Small intestine (tissue), 7 donors: ENCODE data around the gene SH2D7. TPM values are rescaled to one million over a fixed set of nuclear protein-coding genes. Genes with fewer than 3 reads are reported as not detected.

ENCODE experiments used
- DNase-seq, 2 donors: peaks; one replicate each; pipeline versions ENCODE4 v3.0.0 to v3.0.0-alpha.2; 2013
- FAIRE-seq: peaks from 2 replicates; lab custom pipeline; 2012; peaks lifted over from hg19 to GRCh38; lab: Jason Lieb, UNC
- H3K27ac ChIP-seq, 3 donors: one replicate each; pipeline ENCODE4 v1.5.1; 2013; ENCODE audit warnings: low read length in 2 of 3, mild to moderate bottlenecking in 2 of 3, control low read depth in 1 of 3, inconsistent platforms in 1 of 3, low read depth in 1 of 3, moderate library complexity in 1 of 3
- H3K27me3 ChIP-seq, 3 donors: one replicate each; pipeline ENCODE4 v1.6.1; 2013; ENCODE audit warnings: low read length in 3 of 3, inconsistent platforms in 1 of 3; ENCODE audit not compliant: control insufficient read depth in 3 of 3, insufficient read depth in 3 of 3
- H3K36me3 ChIP-seq, 3 donors: one replicate each; pipeline ENCODE4 v1.6.1; 2013; ENCODE audit warnings: low read length in 3 of 3, inconsistent platforms in 1 of 3, low read depth in 1 of 3, mild to moderate bottlenecking in 1 of 3, moderate library complexity in 1 of 3; ENCODE audit not compliant: control insufficient read depth in 3 of 3, insufficient read depth in 2 of 3
- H3K4me1 ChIP-seq, 3 donors: one replicate each; pipeline ENCODE4 v1.6.1; 2013; ENCODE audit warnings: low read length in 2 of 3, inconsistent platforms in 1 of 3, low read depth in 1 of 3, mild to moderate bottlenecking in 1 of 3, moderate library complexity in 1 of 3; ENCODE audit not compliant: control insufficient read depth in 3 of 3, insufficient read depth in 2 of 3
- H3K4me3 ChIP-seq, 3 donors: one replicate each; pipeline ENCODE4 v1.5.1; 2013; ENCODE audit warnings: low read length in 3 of 3, control low read depth in 1 of 3, inconsistent platforms in 1 of 3, low read depth in 1 of 3, mild to moderate bottlenecking in 1 of 3, moderate library complexity in 1 of 3
- H3K9me3 ChIP-seq, 2 donors: one replicate each; pipeline ENCODE4 v1.6.1; 2013; ENCODE audit warnings: low read depth in 1 of 2, low read length in 1 of 2; ENCODE audit not compliant: control insufficient read depth in 2 of 2, insufficient read depth in 1 of 2
- WGBS, 3 donors: extraction: QIAGEN DNeasy Blood & Tissue Kit; methylation state at CpG; one replicate each; pipeline ENCODE4 v1.1.7; 2013; 5-methylcytosine and 5-hydroxymethylcytosine counted together
- polyA plus RNA-seq, 4 donors: library from polyadenylated mRNA; stranded (reverse) in 3 of 4; unstranded in 1 of 4; fragments of 200-250 nt in 3 of 4; fragments of 120-200 nt in 1 of 4; gene quantifications; one replicate each; pipeline versions ENCODE4 v1.2.1 to v1.2.3, GENCODE V29; 2013
- donor health status: healthy with polysubstance abuse.
- donor health status: control.
- donor health status: control.
- donor health status: Bipolar disorder and iron deficiency.
- donor health status: healthy.

Gene SH2D7
- polyA plus RNA-seq, 4 donors: 1.7 to 3.8 (median 2.7) TPM

DNA sequence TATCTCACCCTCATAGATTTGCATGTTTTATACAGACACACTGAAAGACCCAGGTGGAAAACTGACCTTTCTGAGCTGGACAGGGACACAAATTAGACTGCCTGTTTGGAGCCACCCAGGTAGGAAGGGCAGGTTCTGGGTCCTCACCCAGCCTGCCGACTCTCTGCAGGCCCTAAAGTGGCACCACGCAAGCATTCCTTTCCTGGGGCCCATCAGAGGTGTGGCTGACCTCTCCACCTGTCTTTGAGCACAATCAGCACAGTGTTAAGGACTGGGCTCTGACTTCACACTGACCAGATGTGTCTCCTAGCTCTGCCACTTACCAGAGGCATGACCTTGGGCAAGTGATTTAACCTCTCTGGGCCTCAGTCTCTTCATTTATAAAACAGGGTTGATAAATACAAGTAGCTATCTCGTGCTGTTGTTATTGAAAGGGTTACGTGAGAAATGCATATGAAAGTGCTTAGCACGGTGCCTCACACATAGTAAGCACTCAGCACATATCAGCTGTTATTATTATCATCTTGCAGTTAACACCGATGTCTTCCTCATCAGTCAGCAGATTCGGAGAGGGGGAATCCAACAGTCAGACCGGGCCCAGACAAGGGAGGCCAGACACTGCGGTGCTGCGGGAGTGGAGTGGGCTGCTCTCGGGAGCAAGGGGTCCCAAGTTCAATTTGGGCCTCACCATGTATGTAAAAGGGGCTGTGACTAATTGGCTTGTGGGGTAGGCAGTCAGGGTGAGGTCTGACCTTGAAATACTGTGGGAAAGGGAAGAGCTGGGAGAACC is 12.9 kb upstream of the SH2D7 start:
- H3K27ac ChIP-seq: peak overlapping the region in 1 of 3 donors; percentile 16
- no peak overlapping the region for H3K4me3 ChIP-seq
- WGBS, 3 donors: 88 to 93% (median 88%) methylated on average over 11 of the region's 11 CpGs
- H3K36me3 ChIP-seq: peaks cover 0 to 4% (median 0%) of the 10 kb centered on the region in 3 donors
- H3K9me3 ChIP-seq: no peaks in the 10 kb centered on the region
- DNase-seq (peak in 1 of 2 donors; percentile 45), FAIRE-seq (no peak)
- H3K27me3 ChIP-seq: no peaks in the 10 kb centered on the region
- H3K4me1 ChIP-seq: peaks cover 0 to 46% (median 5%) of the 10 kb centered on the region in 3 donors

DNA sequence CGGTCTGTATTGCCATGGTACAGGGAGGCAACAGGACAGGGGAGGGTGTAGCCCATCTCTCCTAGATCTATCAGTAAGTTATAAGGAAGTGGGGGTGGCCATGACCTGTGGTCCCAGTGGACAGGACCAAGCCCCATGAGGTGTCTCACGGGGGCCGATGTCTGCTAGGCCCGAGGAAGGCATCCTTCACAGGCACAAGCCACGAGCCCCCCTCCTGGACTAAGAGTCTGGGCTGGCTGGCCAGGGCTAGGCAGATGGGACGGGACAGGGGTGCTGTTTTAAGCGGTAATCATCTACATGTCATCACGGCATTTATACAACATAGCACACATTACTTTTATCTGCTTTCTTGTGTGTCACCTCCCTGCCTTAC is 12.3 kb upstream of the SH2D7 start:
- Histone ChIP-seq H3K9me3 (no peaks in the 10 kb centered on the region), H3K27ac (peak overlapping the region in 1 of 3 donors; percentile 16), H3K27me3 (no peaks in the 10 kb centered on the region), H3K4me3 (no peak overlapping the region), H3K36me3 (peaks cover 0 to 4% (median 0%) of the 10 kb centered on the region in 3 donors), H3K4me1 (peaks cover 0 to 47% (median 5%) of the 10 kb centered on the region in 3 donors)
- 88 to 94% (median 90%) methylated on average over 7 to 8 of the region's 8 CpGs for WGBS, 3 donors
- FAIRE-seq (no peak), DNase-seq (no peak)

DNA sequence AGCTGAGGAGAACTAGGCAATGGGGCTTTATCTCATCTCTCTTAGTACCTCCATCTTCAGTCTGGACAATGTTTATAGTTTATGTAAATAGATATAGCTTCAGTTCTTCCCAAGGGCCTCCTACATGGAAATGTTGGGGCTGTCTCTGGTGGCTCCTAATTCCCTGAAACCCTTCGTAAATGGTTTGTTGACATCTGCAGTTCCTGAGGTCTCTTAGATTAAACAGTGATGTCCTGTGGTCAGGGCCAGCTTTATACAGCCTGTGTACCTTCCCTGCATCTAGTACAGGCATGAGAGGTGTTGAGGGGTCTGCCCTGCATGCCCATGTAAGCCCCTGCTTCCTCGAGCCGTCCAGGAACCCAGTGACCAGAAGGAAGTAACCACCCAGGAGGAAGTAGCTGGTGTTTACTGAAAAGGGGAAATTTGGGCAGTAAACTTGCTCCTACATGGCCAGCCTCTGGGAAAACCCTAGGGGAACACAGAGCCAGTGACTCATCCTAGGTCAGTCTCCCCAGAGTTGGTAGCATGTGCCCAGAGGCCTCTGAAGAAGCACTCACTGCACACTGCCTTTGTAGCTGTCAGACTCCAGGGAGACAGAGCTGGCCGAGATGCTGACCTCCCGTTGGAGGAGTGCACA is 10.1 kb upstream of the SH2D7 start:
- Histone ChIP-seq H3K27me3 (no peaks in the 10 kb centered on the region), H3K4me3 (no peak overlapping the region), H3K36me3 (no peaks in the 10 kb centered on the region), H3K27ac (peak overlapping the region in 2 of 3 donors; percentile 49 to 51), H3K4me1 (peaks cover 0 to 35% (median 0%) of the 10 kb centered on the region in 3 donors), H3K9me3 (no peaks in the 10 kb centered on the region)
- DNase-seq (no peak), FAIRE-seq (no peak)
- whole genome bisulfite sequencing, 3 donors: 61 to 72% (median 61%) methylated on average over 5 of the region's 5 CpGs

DNA sequence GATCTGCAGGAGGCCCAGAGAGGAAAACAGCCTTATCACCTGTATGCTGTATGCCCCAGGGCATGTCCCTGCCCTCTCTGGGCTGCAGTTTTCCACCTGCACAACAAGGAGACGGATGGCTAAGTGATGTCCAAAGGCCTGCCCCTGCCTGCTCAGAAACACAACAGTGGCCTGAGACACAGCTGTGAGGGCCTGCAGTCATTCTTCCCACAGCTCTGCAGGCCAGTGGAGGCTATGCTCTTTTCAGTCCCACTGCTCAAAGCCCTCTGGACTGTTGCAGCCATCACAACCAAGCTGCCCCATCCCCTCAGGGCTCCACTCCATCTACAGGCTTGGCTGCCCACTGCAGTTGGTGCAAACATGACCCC is 9.6 kb upstream of the SH2D7 start:
- H3K27ac ChIP-seq: peak overlapping the region in 2 of 3 donors; percentile 20 to 46
- H3K36me3 ChIP-seq: no peaks in the 10 kb centered on the region
- H3K4me3 ChIP-seq: no peak overlapping the region
- peaks cover 0 to 35% (median 0%) of the 10 kb centered on the region in 3 donors for H3K4me1 ChIP-seq
- DNase-seq (no peak), FAIRE-seq (no peak)
- no peaks in the 10 kb centered on the region for H3K27me3 ChIP-seq
- WGBS, 3 donors: 82 to 100% (median 88%) methylated on average over 1 of the region's 1 CpG
- no peaks in the 10 kb centered on the region for H3K9me3 ChIP-seq

DNA sequence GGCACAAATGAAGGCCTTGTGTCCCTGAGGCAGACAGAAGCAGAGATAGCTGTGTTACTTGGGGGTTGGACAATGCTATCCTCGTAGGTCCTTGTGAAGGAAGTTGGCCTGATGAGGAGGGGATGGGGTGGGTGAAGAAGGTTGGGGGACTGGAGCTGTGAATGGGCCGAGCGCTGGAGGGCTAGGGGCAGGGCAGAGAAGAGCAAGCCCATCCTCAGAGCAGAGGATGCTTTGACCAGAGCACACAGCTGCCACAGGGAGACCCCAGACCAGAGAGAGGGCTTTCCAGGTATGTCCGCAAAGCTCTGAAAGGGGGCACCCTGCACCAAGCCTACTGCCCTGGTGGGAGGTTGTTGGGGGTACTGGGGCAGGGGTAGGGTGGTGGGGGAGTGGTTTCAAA is 9.2 kb upstream of the SH2D7 start:
- no peak for DNase-seq
- WGBS, 3 donors: 92 to 94% (median 92%) methylated on average over 4 of the region's 4 CpGs
- peak overlapping the region in 1 of 3 donors; percentile 46 for H3K27ac ChIP-seq

DNA sequence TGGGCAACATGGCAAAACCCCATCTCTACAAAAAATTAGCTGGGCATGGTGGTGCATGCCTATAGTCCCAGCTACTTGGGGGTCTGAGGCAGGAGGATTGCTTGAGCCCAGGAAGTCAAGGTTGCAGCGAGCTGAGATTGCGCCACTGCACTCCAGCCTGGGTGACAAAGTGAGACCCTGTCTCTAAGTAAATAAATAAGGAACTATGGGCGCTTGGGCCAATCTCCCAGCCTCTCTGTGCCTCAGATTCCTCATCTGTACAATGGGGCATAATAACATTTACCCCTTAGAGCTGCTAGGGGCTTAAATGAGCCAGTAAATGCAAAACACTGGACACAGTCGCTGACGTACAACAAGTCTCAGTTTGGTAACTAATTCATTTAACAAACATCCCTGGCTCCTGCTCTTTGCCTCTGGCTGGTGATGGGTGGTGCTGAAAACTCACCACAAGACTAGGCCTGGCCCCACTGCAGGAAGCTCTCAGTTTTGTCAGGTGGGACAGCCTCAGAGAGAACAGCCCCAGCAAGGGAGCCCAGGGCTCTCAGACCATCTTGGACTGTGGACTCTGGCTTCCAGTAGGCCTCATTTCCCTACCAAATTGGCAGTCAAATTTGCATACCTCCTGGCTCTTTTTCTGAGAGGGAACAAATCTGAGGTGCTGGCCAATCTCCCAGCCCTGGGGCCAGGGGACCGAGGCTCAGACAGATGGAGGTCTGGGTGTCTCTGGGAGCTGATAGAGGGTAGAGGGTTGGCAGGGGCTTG is 8.5 kb upstream of the SH2D7 start:
- Histone ChIP-seq H3K36me3 (no peaks in the 10 kb centered on the region), H3K4me3 (no peak overlapping the region), H3K4me1 (peaks cover 1 to 42% (median 4%) of the 10 kb centered on the region in 3 donors), H3K9me3 (no peaks in the 10 kb centered on the region), H3K27ac (peak overlapping the region in 1 of 3 donors; percentile 44), H3K27me3 (no peaks in the 10 kb centered on the region)
- DNase-seq: peak in 1 of 2 donors; percentile 54
- 74 to 81% (median 79%) methylated on average over 6 of the region's 6 CpGs for WGBS, 3 donors
- no peak for FAIRE-seq

More for the DNA sequence above, 9.2 kb upstream of the SH2D7 start:
- H3K4me3 ChIP-seq: no peak overlapping the region
- no peaks in the 10 kb centered on the region for H3K36me3 ChIP-seq
- FAIRE-seq: no peak
- peaks cover 0 to 36% (median under 1%) of the 10 kb centered on the region in 3 donors for H3K4me1 ChIP-seq
- no peaks in the 10 kb centered on the region for H3K27me3 ChIP-seq
- H3K9me3 ChIP-seq: no peaks in the 10 kb centered on the region

DNA sequence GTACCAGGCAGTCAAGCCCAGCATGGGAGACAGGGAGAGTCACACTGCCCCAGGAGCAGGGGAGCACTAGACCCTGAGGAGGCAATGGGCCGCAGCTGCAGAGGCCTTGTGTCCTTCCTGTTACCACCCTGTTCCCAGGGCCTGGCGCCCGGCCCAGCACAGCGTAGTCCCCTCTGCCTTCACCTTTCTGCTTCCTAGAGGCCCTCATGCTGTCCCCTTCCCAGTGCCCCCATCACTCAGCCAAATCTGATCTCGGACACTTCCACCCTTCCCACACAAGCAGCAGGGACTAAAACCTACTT is 8.0 kb upstream of the SH2D7 start:
- Histone ChIP-seq H3K9me3 (no peaks in the 10 kb centered on the region), H3K27me3 (no peaks in the 10 kb centered on the region), H3K27ac (peak overlapping the region in 1 of 3 donors; percentile 44), H3K4me1 (peaks cover 1 to 39% (median 4%) of the 10 kb centered on the region in 3 donors), H3K4me3 (no peak overlapping the region), H3K36me3 (no peaks in the 10 kb centered on the region)
- 33 to 67% (median 59%) methylated on average over 3 to 5 of the region's 5 CpGs for WGBS, 3 donors
- FAIRE-seq (no peak), DNase-seq (no peak)

DNA sequence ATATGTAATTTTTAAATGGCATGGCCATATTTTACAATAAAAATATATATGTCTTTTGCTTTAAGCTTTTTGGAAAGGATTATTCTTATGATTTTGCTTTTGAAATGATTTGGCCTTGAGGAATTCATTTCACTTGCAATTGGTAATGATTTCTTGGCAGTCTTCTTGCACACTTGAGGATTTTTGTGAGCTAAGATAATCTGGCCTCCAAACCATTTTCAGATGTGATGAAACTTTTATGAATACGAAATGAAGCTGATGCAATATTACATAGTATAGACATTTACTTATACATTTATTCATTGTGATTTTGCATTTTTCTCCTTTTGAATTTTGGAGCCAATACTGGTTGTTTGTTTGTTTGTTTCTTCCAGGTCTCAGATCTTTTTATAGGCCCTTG is 6.4 kb upstream of the SH2D7 start:
- Histone ChIP-seq H3K4me3 (no peak overlapping the region), H3K4me1 (peaks cover 1 to 28% (median 4%) of the 10 kb centered on the region in 3 donors), H3K27ac (no peak overlapping the region), H3K9me3 (no peaks in the 10 kb centered on the region), H3K36me3 (no peaks in the 10 kb centered on the region), H3K27me3 (no peaks in the 10 kb centered on the region)
- WGBS, 3 donors: 74 to 97% (median 86%) methylated on average over 1 of the region's 1 CpG
- FAIRE-seq: no peak
- no peak for DNase-seq
